Gastroesophageal sphincter (tissue), 4 donors: ENCODE measurements around the gene MYRF. TPM values are rescaled to one million over a fixed set of nuclear protein-coding genes. Genes with fewer than 3 reads are reported as not detected.

ENCODE experiments used
- ATAC-seq: fragments of 150-250 bp; one replicate; pipeline ENCODE4 v1.9.1; 2016; ENCODE audit warnings: mild to moderate bottlenecking, moderate library complexity
- H3K27ac ChIP-seq, 4 donors: fragments of 200-600 bp; sonication (generic) in 3 of 4; 1 replicate in 3 of 4; 2 replicates in 1 of 4; pipeline ENCODE4 v1.5.1; 2016 to 2019
- H3K27me3 ChIP-seq: fragments of 200-600 bp; sonication (generic); one replicate; pipeline ENCODE4 v1.5.1; 2019
- H3K36me3 ChIP-seq, 2 donors: fragments of 200-600 bp; sonication (generic); one replicate each; pipeline ENCODE4 v1.5.1; 2019; ENCODE audit warnings: control low read depth in 1 of 2
- H3K4me1 ChIP-seq, 3 donors: fragments of 200-600 bp; sonication (generic); 1 replicate in 2 of 3; 2 replicates in 1 of 3; pipeline ENCODE4 v1.5.1; 2016 to 2019; ENCODE audit warnings: control low read depth in 2 of 3
- H3K4me3 ChIP-seq, 2 donors: fragments of 200-600 bp; sonication (generic); one replicate each; pipeline ENCODE4 v1.5.1; 2019; ENCODE audit warnings: mild to moderate bottlenecking in 1 of 2, moderate library complexity in 1 of 2
- H3K9me3 ChIP-seq, 3 donors: fragments of 200-600 bp; sonication (generic); one replicate each; pipeline ENCODE4 v1.5.1; 2017 to 2019; ENCODE audit warnings: control low read depth in 2 of 3
- CTCF ChIP-seq, 4 experiments: fragments of 200-600 bp in 2 of 4; fragments of 450-650 bp in 2 of 4; sonication (generic) in 1 of 4; IDR thresholded peaks; one replicate each; pipeline ENCODE4 v1.5.1; 2017 to 2019; ENCODE audit warnings: antibody characterized with exemption in 4 of 4, mild to moderate bottlenecking in 2 of 4, moderate library complexity in 2 of 4
- EP300 ChIP-seq: sonication (generic); formaldehyde crosslinking; IDR thresholded peaks from one replicate; pipeline ENCODE4 v1.6.1; 2017; ENCODE audit warnings: antibody characterized with exemption, mild to moderate bottlenecking
- POLR2A ChIP-seq, 2 donors: fragments of 450-650 bp; IDR thresholded peaks; one replicate each; pipeline ENCODE4 v1.6.1; 2017; ENCODE audit warnings: antibody characterized with exemption in 2 of 2, mild to moderate bottlenecking in 2 of 2, moderate library complexity in 1 of 2
- POLR2AphosphoS5 ChIP-seq: sonication (generic); formaldehyde crosslinking; IDR thresholded peaks from one replicate; pipeline ENCODE4 v1.6.1; 2017; ENCODE audit warnings: antibody characterized with exemption
- WGBS, 2 donors: methylation state at CpG; one replicate each; pipeline ENCODE4 v1.1.5; 2018; ENCODE audit warnings: low coverage in 1 of 2; 5-methylcytosine and 5-hydroxymethylcytosine counted together
- total RNA-seq, 4 donors: library from RNA; depleted of rRNA; stranded (reverse); fragments of >200 nt; gene quantifications; one replicate each; pipeline ENCODE4 v1.1.0, GENCODE V29; 2016

Gene MYRF
- total RNA-seq, 4 donors from 2014 or later = 0.10 to 0.78 (median 0.19) TPM

GRCh38 chr11:61730240-61730994 lies 22.0 kb upstream of the MYRF start:
- Histone ChIP-seq H3K27me3 (no peaks in the 10 kb centered on the region), H3K27ac (peak overlapping the region in 2 of 4 donors; percentile 23 to 69), H3K4me3 (no peak overlapping the region), H3K9me3 (no peaks in the 10 kb centered on the region), H3K36me3 (peaks cover 0 to 55% of the 10 kb centered on the region in 2 donors), H3K4me1 (peaks cover 0 to 49% (median 14%) of the 10 kb centered on the region in 3 donors)
- TF ChIP-seq CTCF (IDR thresholded peaks at IDR 0.05) = no peak
- TF ChIP-seq POLR2A (IDR thresholded peaks at IDR 0.05) = no peak
- no peak for TF ChIP-seq EP300
- no peak for TF ChIP-seq POLR2AphosphoS5
- no peak for ATAC-seq
- WGBS, 2 donors = 100% methylated on average over 1 of the region's 13 CpGs; no CpG with 5 or more reads in 1 of the 2 donors

- Histone ChIP-seq H3K27me3 (no peaks in the 10 kb centered on the region), H3K36me3 (peaks cover 0 to 55% of the 10 kb centered on the region in 2 donors), H3K4me1 (peaks cover 0 to 49% (median 14%) of the 10 kb centered on the region in 3 donors), H3K4me3 (no peak overlapping the region), H3K9me3 (no peaks in the 10 kb centered on the region), H3K27ac (peak overlapping the region in 3 of 4 donors; percentile 41 to 69 (median 46))
- 76 to 92% methylated on average over 5 to 14 of the region's 19 CpGs for WGBS, 2 donors
- no peak for ATAC-seq
- no peak for TF ChIP-seq POLR2A (IDR thresholded peaks at IDR 0.05)
Measured at GRCh38 chr11:61731211-61731951, 21.1 kb upstream of the MYRF start.

GRCh38 chr11:61731952-61732675 lies 20.3 kb upstream of the MYRF start:
- Histone ChIP-seq H3K4me1 (peaks cover 0 to 43% (median 14%) of the 10 kb centered on the region in 3 donors), H3K27ac (peak overlapping the region in 3 of 4 donors; percentile 59 to 72 (median 69)), H3K4me3 (no peak overlapping the region), H3K9me3 (no peaks in the 10 kb centered on the region), H3K27me3 (no peaks in the 10 kb centered on the region), H3K36me3 (peaks cover 0 to 55% of the 10 kb centered on the region in 2 donors)
- 63% methylated on average over 3 of the region's 8 CpGs; no CpG with 5 or more reads in 1 of the 2 donors for WGBS, 2 donors
- ATAC-seq = peak; percentile 4
- TF ChIP-seq EP300 = no peak
- peak in 1 of 4 experiments; percentile 12 for TF ChIP-seq CTCF (IDR thresholded peaks at IDR 0.05)

GRCh38 chr11:61732705-61733104 lies 19.7 kb upstream of the MYRF start:
- ATAC-seq = peak; percentile 42
- peak overlapping the region in 3 of 4 donors; percentile 59 to 72 (median 69) for H3K27ac ChIP-seq
- WGBS, 2 donors = no CpG with 5 or more reads among the region's 6 CpGs
- peaks cover 0 to 58% of the 10 kb centered on the region in 2 donors for H3K36me3 ChIP-seq
- peaks cover 0 to 37% (median 14%) of the 10 kb centered on the region in 3 donors for H3K4me1 ChIP-seq
- no peaks in the 10 kb centered on the region for H3K27me3 ChIP-seq
- no peak overlapping the region for H3K4me3 ChIP-seq
- no peaks in the 10 kb centered on the region for H3K9me3 ChIP-seq
- TF ChIP-seq POLR2A (IDR thresholded peaks at IDR 0.05) (no peak), POLR2AphosphoS5 (no peak), CTCF (IDR thresholded peaks at IDR 0.05) (no peak), EP300 (no peak)
